NCI-H774 (cell line): ENCODE results near the gene KDM1B.

Source experiments
- DNase-seq: peaks from one replicate; lab custom pipeline; 2025; lab: John Stamatoyannopoulos, UW

The KDM1B gene

GRCh38 chr6:18263418-18264218, 108.4 kb downstream of the KDM1B start:
- no peak for DNase-seq

- DNase-seq = peak; percentile 77
These were observed 109.1 kb downstream of the KDM1B start, which contains the start of gene DEK for GRCh38 chr6:18264219-18264922. DEK (minus strand) TSS chr6:18264530; CDS start chr6:18263987, 543 bp downstream.

- no peak for DNase-seq
These were observed 109.7 kb downstream of the KDM1B start for GRCh38 chr6:18264923-18265377.

- no peak for DNase-seq
These were observed 110.7 kb downstream of the KDM1B start for GRCh38 chr6:18265787-18266522.

- DNase-seq = no peak
These were observed 111.3 kb downstream of the KDM1B start for GRCh38 chr6:18266523-18266912.

GRCh38 chr6:18268066-18268465, 112.8 kb downstream of the KDM1B start:
- DNase-seq = no peak

- no peak for DNase-seq
These were observed 114.0 kb downstream of the KDM1B start for GRCh38 chr6:18269253-18269652.

- DNase-seq = no peak
These were observed 114.5 kb downstream of the KDM1B start for GRCh38 chr6:18269717-18270116.

GRCh38 chr6:18270216-18270615, 115.0 kb downstream of the KDM1B start:
- no peak for DNase-seq
